ENCODE measurements around the gene TPRN. TPM values are rescaled to one million over a fixed set of nuclear protein-coding genes. Genes with fewer than 3 reads are reported as not detected.

TPRN gene
- total and polyA plus RNA-seq, 2 donors (not counting 1 experiment from before 2014, with no cell fraction given) = 1.6 to 5.8 TPM

- H3K9ac ChIP-seq (ENCODE audit: insufficient read depth, low read length) = no peak overlapping the region
- H3K36me3 ChIP-seq (ENCODE audit: control insufficient read depth, insufficient read depth, low read length) = peaks cover 39% of the 10 kb centered on the region
- no peak for TF ChIP-seq CTCF (conservative IDR thresholded peaks at IDR 0.05 in 1 of 2, IDR thresholded peaks at IDR 0.05 in 1 of 2; ENCODE audit: low read depth in 1 of 2, low read length in 2 of 2)
- no peak for TF ChIP-seq EZH2 (IDR thresholded peaks at IDR 0.05; ENCODE audit: low read length, missing control alignments)
- H3K4me2 ChIP-seq (ENCODE audit: extremely low read depth, insufficient read depth, low read length) = no peak overlapping the region
- H2AFZ ChIP-seq (ENCODE audit: low read length) = no peak overlapping the region
- H3K4me3 ChIP-seq (replicated peaks in 1 of 4; ENCODE audit: control extremely low read depth in 1 of 4, insufficient read depth in 1 of 4, low read depth in 3 of 4, low read length in 4 of 4) = no peak overlapping the region
- H3K4me1 ChIP-seq (ENCODE audit: control insufficient read depth, extremely low read depth, insufficient read depth, low read length) = peaks cover 2% of the 10 kb centered on the region
- H3K9me3 ChIP-seq (ENCODE audit: control insufficient read depth, insufficient read depth, low read depth, low read length) = no peaks in the 10 kb centered on the region
- no peaks in the 10 kb centered on the region for H4K20me1 ChIP-seq (ENCODE audit: control insufficient read depth, extremely low read depth, insufficient read depth, low read length)
- H3K79me2 ChIP-seq (ENCODE audit: control insufficient read depth, insufficient read depth, low read length) = no peaks in the 10 kb centered on the region
- H3K27ac ChIP-seq (ENCODE audit: insufficient read depth, low read length) = no peak overlapping the region
- DNase-seq (ENCODE audit: low read depth in 2 of 2) = no peak
- no peaks in the 10 kb centered on the region for H3K27me3 ChIP-seq (ENCODE audit: control insufficient read depth, insufficient read depth, low read length)
Observed at GRCh38 chr9:137180491-137180890, 20.1 kb downstream of the TPRN start.

GRCh38 chr9:137179761-137180160 is 20.8 kb downstream of the TPRN start:
- Histone ChIP-seq H2AFZ (ENCODE audit: low read length) (no peak overlapping the region), H3K4me1 (ENCODE audit: control insufficient read depth, extremely low read depth, insufficient read depth, low read length) (peaks cover 2% of the 10 kb centered on the region), H3K36me3 (ENCODE audit: control insufficient read depth, insufficient read depth, low read length) (peaks cover 36% of the 10 kb centered on the region), H3K27me3 (ENCODE audit: control insufficient read depth, insufficient read depth, low read length) (no peaks in the 10 kb centered on the region), H4K20me1 (ENCODE audit: control insufficient read depth, extremely low read depth, insufficient read depth, low read length) (no peaks in the 10 kb centered on the region), H3K9ac (ENCODE audit: insufficient read depth, low read length) (no peak overlapping the region), H3K27ac (ENCODE audit: insufficient read depth, low read length) (no peak overlapping the region), H3K4me3 (replicated peaks in 1 of 4; ENCODE audit: control extremely low read depth in 1 of 4, insufficient read depth in 1 of 4, low read depth in 3 of 4, low read length in 4 of 4) (no peak overlapping the region), H3K4me2 (ENCODE audit: extremely low read depth, insufficient read depth, low read length) (no peak overlapping the region), H3K79me2 (ENCODE audit: control insufficient read depth, insufficient read depth, low read length) (no peaks in the 10 kb centered on the region), H3K9me3 (ENCODE audit: control insufficient read depth, insufficient read depth, low read depth, low read length) (no peaks in the 10 kb centered on the region)
- no peak for TF ChIP-seq CTCF (conservative IDR thresholded peaks at IDR 0.05 in 1 of 2, IDR thresholded peaks at IDR 0.05 in 1 of 2; ENCODE audit: low read depth in 1 of 2, low read length in 2 of 2)
- no peak for TF ChIP-seq EZH2 (IDR thresholded peaks at IDR 0.05; ENCODE audit: low read length, missing control alignments)
- no peak for DNase-seq (ENCODE audit: low read depth in 2 of 2)

- no peaks in the 10 kb centered on the region for H3K27me3 ChIP-seq (ENCODE audit: control insufficient read depth, insufficient read depth, low read length)
- no peak overlapping the region for H2AFZ ChIP-seq (ENCODE audit: low read length)
- no peak overlapping the region for H3K27ac ChIP-seq (ENCODE audit: insufficient read depth, low read length)
- no peak for TF ChIP-seq EZH2 (IDR thresholded peaks at IDR 0.05; ENCODE audit: low read length, missing control alignments)
- no peak for TF ChIP-seq CTCF (conservative IDR thresholded peaks at IDR 0.05 in 1 of 2, IDR thresholded peaks at IDR 0.05 in 1 of 2; ENCODE audit: low read depth in 1 of 2, low read length in 2 of 2)
- peaks cover 34% of the 10 kb centered on the region for H3K36me3 ChIP-seq (ENCODE audit: control insufficient read depth, insufficient read depth, low read length)
- H3K4me2 ChIP-seq (ENCODE audit: extremely low read depth, insufficient read depth, low read length) = no peak overlapping the region
- no peak overlapping the region for H3K4me3 ChIP-seq (replicated peaks in 1 of 4; ENCODE audit: control extremely low read depth in 1 of 4, insufficient read depth in 1 of 4, low read depth in 3 of 4, low read length in 4 of 4)
- DNase-seq (ENCODE audit: low read depth in 2 of 2) = no peak
- H3K79me2 ChIP-seq (ENCODE audit: control insufficient read depth, insufficient read depth, low read length) = no peaks in the 10 kb centered on the region
- H4K20me1 ChIP-seq (ENCODE audit: control insufficient read depth, extremely low read depth, insufficient read depth, low read length) = no peaks in the 10 kb centered on the region
- H3K9ac ChIP-seq (ENCODE audit: insufficient read depth, low read length) = no peak overlapping the region
- peaks cover 2% of the 10 kb centered on the region for H3K4me1 ChIP-seq (ENCODE audit: control insufficient read depth, extremely low read depth, insufficient read depth, low read length)
- no peaks in the 10 kb centered on the region for H3K9me3 ChIP-seq (ENCODE audit: control insufficient read depth, insufficient read depth, low read depth, low read length)
Observed at GRCh38 chr9:137178939-137179630, 21.5 kb downstream of the TPRN start.
